ENCODE results near the gene LCOR.

DNA sequence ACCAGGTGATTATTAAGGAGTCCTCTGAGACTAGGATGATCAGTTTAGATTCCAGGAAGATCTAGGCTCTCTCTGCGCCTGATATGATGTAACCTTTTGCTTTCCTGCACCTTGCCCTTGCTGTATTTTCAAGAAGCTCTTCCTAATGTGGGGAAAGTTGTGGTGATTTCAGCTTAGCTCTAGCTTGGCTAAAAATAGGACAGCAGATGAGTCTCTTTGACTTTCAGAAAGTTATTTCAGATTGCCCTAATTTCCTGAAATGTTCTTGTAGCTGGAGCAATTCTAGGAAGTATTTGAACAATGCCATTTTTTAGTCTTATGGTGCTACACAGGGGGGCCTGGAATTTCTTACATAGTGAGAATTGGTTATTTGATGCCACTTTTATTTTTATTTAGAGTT is 3.8 kb downstream of the LCOR start:
- TF ChIP-seq, protein P1, sequence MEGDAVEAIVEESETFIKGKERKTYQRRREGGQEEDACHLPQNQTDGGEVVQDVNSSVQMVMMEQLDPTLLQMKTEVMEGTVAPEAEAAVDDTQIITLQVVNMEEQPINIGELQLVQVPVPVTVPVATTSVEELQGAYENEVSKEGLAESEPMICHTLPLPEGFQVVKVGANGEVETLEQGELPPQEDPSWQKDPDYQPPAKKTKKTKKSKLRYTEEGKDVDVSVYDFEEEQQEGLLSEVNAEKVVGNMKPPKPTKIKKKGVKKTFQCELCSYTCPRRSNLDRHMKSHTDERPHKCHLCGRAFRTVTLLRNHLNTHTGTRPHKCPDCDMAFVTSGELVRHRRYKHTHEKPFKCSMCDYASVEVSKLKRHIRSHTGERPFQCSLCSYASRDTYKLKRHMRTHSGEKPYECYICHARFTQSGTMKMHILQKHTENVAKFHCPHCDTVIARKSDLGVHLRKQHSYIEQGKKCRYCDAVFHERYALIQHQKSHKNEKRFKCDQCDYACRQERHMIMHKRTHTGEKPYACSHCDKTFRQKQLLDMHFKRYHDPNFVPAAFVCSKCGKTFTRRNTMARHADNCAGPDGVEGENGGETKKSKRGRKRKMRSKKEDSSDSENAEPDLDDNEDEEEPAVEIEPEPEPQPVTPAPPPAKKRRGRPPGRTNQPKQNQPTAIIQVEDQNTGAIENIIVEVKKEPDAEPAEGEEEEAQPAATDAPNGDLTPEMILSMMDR (IDR thresholded peaks at IDR 0.05) = no peak
- TF ChIP-seq POLR2A (IDR thresholded peaks at IDR 0.05) = no peak
